ENCODE data around the gene MRPL54.

The MRPL54 gene

GRCh38 chr19:3792114-3792513 lies 29.6 kb downstream of the MRPL54 start:
- H3K27ac ChIP-seq: no peak overlapping the region
- TF ChIP-seq CTCF (conservative IDR thresholded peaks at IDR 0.05): no peak

- no peak for TF ChIP-seq CTCF (conservative IDR thresholded peaks at IDR 0.05)
These were observed 31.3 kb downstream of the MRPL54 start for GRCh38 chr19:3793799-3794198.

GRCh38 chr19:3796358-3796757 lies 33.9 kb downstream of the MRPL54 start:
- H3K27ac ChIP-seq: no peak overlapping the region
- no peak for TF ChIP-seq CTCF (conservative IDR thresholded peaks at IDR 0.05)

More at GRCh38 chr19:3793799-3794198, 31.3 kb downstream of the MRPL54 start:
- no peak overlapping the region for H3K27ac ChIP-seq

GRCh38 chr19:3798137-3798536 lies 35.7 kb downstream of the MRPL54 start:
- no peak for TF ChIP-seq CTCF (conservative IDR thresholded peaks at IDR 0.05)
- no peak overlapping the region for H3K27ac ChIP-seq

GRCh38 chr19:3800996-3801395 lies 38.5 kb downstream of the MRPL54 start:
- H3K27ac ChIP-seq: no peak overlapping the region
- no peak for TF ChIP-seq CTCF (conservative IDR thresholded peaks at IDR 0.05)

- TF ChIP-seq CTCF (conservative IDR thresholded peaks at IDR 0.05): no peak
These were observed 39.1 kb downstream of the MRPL54 start for GRCh38 chr19:3801412-3802096.

GRCh38 chr19:3803114-3803888 lies 40.8 kb downstream of the MRPL54 start:
- no peak overlapping the region for H3K27ac ChIP-seq
- TF ChIP-seq CTCF (conservative IDR thresholded peaks at IDR 0.05): no peak

More at GRCh38 chr19:3801412-3802096, 39.1 kb downstream of the MRPL54 start:
- no peak overlapping the region for H3K27ac ChIP-seq

Data from VCaP (cell line).